Nephron progenitor cell (in vitro differentiated cells): ENCODE measurements around the gene PSAPL1.

Experiments
- DNase-seq: peaks from one replicate; pipeline ENCODE4 v3.0.0; 2021
- H3K27ac Mint-ChIP-seq: 2 replicates; pipeline ENCODE4 v1.8.0; 2021; ENCODE audit warnings: mild to moderate bottlenecking, moderate library complexity, mixed read lengths
- H3K27me3 Mint-ChIP-seq: 2 replicates; pipeline ENCODE4 v1.8.0; 2021; ENCODE audit warnings: mild to moderate bottlenecking, low read depth, mixed read lengths; ENCODE audit not compliant: poor library complexity
- H3K36me3 Mint-ChIP-seq: 2 replicates; pipeline ENCODE4 v1.8.0; 2021; ENCODE audit warnings: low read depth, mixed read lengths
- H3K4me1 Mint-ChIP-seq: 2 replicates; pipeline ENCODE4 v1.8.0; 2021; ENCODE audit warnings: mixed read lengths
- H3K4me3 Mint-ChIP-seq: 2 replicates; pipeline ENCODE4 v1.8.0; 2021; ENCODE audit warnings: mild to moderate bottlenecking, moderate library complexity, mixed read lengths
- H3K9me3 Mint-ChIP-seq: 2 replicates; pipeline ENCODE4 v1.8.0; 2021; ENCODE audit warnings: mild to moderate bottlenecking, moderate library complexity, mixed read lengths
- TF ChIP-seq, protein P1 (sequence below): fragments of 200-600 bp; sonication (generic); IDR thresholded peaks from 2 replicates; pipeline ENCODE4 v1.5.0; 2021; ENCODE audit warnings: antibody characterized with exemption

PSAPL1 gene

DNA sequence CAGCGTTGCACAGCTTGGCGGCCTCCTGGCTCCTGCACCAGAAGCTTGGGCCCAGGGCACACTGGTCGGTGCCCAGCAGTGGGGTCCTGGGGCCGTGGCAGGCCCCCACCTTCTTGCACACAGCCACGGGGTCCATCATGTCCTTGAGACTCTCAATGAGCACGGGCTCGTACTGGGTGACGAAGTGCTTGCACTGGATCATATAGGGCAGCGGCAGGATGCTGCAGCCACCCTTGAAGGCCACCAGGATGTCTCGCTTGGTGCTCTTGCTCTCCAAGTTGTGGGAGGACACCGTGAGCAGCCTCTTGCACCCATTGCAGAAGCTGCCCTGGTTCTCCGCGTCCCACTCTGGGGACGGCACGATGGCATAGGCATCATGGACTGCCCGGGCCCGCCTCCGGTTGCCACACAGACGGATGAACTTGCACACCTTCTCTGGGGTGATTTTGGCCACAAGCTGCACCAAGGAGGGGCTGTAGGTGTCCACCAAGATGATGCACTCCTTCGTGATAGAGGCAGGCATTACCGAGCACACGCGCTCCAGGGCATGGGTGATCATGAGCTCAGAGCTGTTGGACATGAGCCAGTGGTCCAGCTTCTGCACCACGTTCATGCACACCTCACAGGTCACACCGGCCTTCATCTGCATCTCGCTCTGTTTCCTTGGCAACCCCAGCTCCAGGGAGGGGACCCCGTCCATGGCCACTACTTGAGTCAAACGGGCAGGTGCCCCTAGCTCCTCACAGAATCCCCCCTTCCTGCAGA is 1.2 kb downstream of the PSAPL1 start:
- H3K27me3 Mint-ChIP-seq, result peaks cover 4% of the 10 kb centered on the region
- H3K36me3 Mint-ChIP-seq, result no peaks in the 10 kb centered on the region
- TF ChIP-seq, protein P1, sequence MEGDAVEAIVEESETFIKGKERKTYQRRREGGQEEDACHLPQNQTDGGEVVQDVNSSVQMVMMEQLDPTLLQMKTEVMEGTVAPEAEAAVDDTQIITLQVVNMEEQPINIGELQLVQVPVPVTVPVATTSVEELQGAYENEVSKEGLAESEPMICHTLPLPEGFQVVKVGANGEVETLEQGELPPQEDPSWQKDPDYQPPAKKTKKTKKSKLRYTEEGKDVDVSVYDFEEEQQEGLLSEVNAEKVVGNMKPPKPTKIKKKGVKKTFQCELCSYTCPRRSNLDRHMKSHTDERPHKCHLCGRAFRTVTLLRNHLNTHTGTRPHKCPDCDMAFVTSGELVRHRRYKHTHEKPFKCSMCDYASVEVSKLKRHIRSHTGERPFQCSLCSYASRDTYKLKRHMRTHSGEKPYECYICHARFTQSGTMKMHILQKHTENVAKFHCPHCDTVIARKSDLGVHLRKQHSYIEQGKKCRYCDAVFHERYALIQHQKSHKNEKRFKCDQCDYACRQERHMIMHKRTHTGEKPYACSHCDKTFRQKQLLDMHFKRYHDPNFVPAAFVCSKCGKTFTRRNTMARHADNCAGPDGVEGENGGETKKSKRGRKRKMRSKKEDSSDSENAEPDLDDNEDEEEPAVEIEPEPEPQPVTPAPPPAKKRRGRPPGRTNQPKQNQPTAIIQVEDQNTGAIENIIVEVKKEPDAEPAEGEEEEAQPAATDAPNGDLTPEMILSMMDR, result no peak
- DNase-seq, result no peak
- H3K9me3 Mint-ChIP-seq, result peaks cover 4% of the 10 kb centered on the region
- H3K4me3 Mint-ChIP-seq, result no peak overlapping the region
- peaks cover 40% of the 10 kb centered on the region for H3K4me1 Mint-ChIP-seq
- H3K27ac Mint-ChIP-seq, result no peak overlapping the region

DNA sequence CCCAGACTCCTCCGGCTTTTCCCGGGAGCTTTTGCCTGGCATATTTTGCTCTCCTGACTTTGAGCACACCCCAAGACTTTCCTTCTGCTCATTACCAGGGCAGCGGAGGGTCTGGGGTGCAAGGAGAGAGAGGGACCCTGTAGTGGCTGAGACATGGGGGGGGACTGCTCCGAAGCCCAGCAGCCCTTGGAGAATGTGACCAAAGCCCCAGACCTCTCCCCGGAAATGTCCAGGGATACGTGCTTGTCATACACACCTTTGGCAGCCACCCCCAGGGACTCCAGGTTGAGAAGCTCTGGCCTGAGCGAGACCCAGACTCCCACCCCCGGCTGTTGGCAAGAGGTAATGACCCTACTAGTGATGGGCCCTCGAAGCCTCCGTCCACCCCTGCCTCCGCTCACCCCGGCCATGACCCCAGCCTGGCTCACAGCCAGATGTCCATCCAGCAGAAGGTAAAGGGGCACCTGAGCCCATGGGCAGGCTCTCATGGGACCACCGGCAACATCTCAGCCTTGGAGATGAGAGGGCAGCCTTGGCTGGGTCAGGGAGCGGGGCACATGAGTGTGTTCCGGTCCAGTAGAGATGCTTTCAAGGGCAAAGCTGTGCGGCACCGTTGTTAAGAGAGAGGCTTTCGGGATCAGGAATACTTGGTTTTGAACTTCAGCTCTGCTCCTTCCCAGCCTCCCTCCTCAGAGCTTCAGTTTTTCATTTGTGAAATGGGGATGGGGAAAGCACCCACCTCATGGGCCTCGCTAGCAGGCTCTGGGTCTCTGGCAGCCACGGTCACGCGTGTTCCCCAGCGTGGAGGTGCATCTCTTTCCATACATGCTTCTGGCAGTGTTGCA is 2.0 kb downstream of the PSAPL1 start:
- Mint-ChIP-seq H3K27ac (no peak overlapping the region), H3K27me3 (peaks cover 4% of the 10 kb centered on the region), H3K36me3 (no peaks in the 10 kb centered on the region), H3K4me1 (peaks cover 48% of the 10 kb centered on the region), H3K9me3 (no peaks in the 10 kb centered on the region), H3K4me3 (no peak overlapping the region)
- TF ChIP-seq, protein P1, result no peak
- DNase-seq, result no peak

DNA sequence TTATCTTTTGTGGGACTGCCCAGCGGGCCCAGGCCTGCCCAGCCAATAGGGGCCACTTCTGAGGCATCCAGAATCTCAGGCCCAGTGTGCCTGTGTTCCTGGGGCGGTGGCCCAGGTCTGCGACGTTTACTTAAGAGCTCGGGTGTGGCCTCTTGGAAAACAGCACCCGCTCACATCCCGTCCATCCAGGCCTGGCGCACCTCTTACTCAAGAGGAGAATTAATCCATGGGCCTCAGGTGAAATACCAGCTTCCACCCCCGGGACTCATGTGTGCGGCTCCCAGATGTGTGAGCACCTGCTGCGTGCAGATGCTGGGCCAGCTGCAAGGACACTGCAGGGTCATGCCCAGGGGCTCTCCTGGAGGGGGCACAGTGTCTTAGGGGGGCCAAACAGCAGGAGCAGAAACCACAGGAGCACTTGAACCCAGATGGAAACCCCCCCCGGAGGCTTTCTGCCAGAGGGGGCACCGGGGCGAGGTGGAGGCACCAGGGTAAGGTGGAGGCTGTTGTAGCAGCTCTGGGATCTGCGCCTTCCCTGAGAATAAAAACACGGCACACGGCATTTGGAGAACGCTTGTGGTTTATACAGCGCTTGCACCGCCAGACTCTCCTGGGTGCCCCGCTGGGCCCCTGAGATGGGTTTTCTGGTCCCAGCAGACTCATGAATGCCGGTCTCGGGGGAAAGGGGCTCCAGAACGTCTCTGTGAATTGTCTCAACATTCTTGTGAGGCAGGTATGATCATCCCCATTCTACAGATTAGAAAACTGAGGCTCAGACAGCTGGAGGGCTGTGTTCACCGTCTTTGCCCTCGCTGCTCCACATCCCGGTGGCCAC is 2.8 kb downstream of the PSAPL1 start:
- H3K4me1 Mint-ChIP-seq, result peaks cover 56% of the 10 kb centered on the region
- no peaks in the 10 kb centered on the region for H3K9me3 Mint-ChIP-seq
- H3K36me3 Mint-ChIP-seq, result no peaks in the 10 kb centered on the region
- H3K4me3 Mint-ChIP-seq, result no peak overlapping the region
- DNase-seq, result no peak
- no peak overlapping the region for H3K27ac Mint-ChIP-seq
- H3K27me3 Mint-ChIP-seq, result peaks cover 10% of the 10 kb centered on the region
- TF ChIP-seq, protein P1, result no peak

DNA sequence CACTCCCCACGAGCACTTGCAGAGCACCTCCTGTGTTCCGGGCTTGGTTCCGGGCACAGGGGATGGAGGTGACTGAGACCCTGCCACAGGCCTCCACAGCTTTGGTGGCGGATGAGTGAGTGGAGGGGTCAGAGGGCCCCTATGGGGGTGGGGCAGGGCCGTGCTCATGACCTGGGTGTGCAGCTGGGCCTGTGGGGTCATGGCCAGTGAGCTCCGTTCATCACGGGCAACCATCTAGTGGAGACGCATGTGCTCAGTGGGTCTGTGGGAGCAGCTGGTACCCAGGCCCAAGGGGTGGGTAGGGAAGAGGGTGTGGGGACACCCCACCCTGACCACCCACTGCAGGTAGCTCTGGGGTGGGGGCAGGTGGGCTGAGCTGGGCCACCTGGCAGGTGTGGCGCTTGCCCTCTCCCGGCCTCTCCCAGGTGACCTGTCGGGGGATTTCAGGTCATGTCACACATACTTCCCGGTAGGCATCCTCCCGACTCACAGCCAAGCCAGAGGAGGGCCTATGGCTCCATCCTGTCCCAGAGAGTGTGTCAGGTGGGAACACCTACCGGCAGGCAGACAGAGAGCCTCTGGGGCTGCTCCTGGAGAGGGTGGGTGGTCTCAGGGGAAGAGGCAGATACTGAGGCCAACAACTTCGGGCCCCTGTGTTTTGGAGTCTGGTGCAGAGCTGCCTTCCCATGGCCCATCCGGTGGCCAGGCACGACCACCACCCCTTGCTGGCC is 3.6 kb downstream of the PSAPL1 start:
- DNase-seq, result no peak
- Mint-ChIP-seq H3K4me1 (peaks cover 61% of the 10 kb centered on the region), H3K27ac (no peak overlapping the region)

More for the DNA sequence above, 3.6 kb downstream of the PSAPL1 start:
- Mint-ChIP-seq H3K9me3 (no peaks in the 10 kb centered on the region), H3K36me3 (no peaks in the 10 kb centered on the region), H3K4me3 (no peak overlapping the region), H3K27me3 (peaks cover 12% of the 10 kb centered on the region)
- TF ChIP-seq, protein P1, result no peak
